Panc1 (cell line): Measurements from ENCODE around the gene AOAH.

ENCODE experiments used
- POLR2AphosphoS5 ChIP-seq: IDR thresholded peaks from 2 replicates; pipeline ENCODE4 v1.6.1; 2012; ENCODE audit warnings: mild to moderate bottlenecking, low read depth, low read length, moderate library complexity
- TCF7L2 ChIP-seq: IDR thresholded peaks from 2 replicates; pipeline ENCODE4 v1.6.1; 2011; ENCODE audit warnings: mild to moderate bottlenecking, low read depth, low read length, inconsistent platforms

GRCh38 chr7:36601601-36602000 is 122.7 kb downstream of the AOAH start:
- TF ChIP-seq POLR2AphosphoS5, result no peak
- TF ChIP-seq TCF7L2, result no peak
